Hepatocyte (in vitro differentiated cells): ENCODE measurements around the gene BCOR. TPM values are rescaled to one million over a fixed set of nuclear protein-coding genes. Genes with fewer than 3 reads are reported as not detected.

ENCODE experiments used
- DNase-seq: peaks from one replicate; pipeline ENCODE4 v3.0.0-alpha.2; 2016; ENCODE audit warnings: low spot score
- H2AFZ ChIP-seq: fragments of 200-600 bp; sonication (generic); 2 replicates; pipeline ENCODE4 v1.6.0; 2016; ENCODE audit warnings: antibody characterized with exemption, mild to moderate bottlenecking
- H3K27ac ChIP-seq: fragments of 200-600 bp; sonication (generic); 2 replicates; pipeline ENCODE4 v1.5.1; 2016; ENCODE audit warnings: mild to moderate bottlenecking
- H3K27me3 ChIP-seq: fragments of 200-600 bp; sonication (generic); 2 replicates; pipeline ENCODE4 v1.6.1; 2016
- H3K36me3 ChIP-seq: fragments of 200-600 bp; sonication (generic); replicated peaks from 2 replicates; pipeline ENCODE4 v1.5.1; 2016; ENCODE audit warnings: low read depth; ENCODE audit not compliant: insufficient read depth
- H3K4me1 ChIP-seq: fragments of 200-600 bp; sonication (generic); 2 replicates; pipeline ENCODE4 v1.5.1; 2016; ENCODE audit warnings: mild to moderate bottlenecking, moderate library complexity; ENCODE audit not compliant: insufficient read depth
- H3K4me2 ChIP-seq: fragments of 200-600 bp; sonication (generic); 2 replicates; pipeline ENCODE4 v1.6.0; 2016
- H3K4me3 ChIP-seq: fragments of 200-600 bp; sonication (generic); 2 replicates; pipeline ENCODE4 v1.5.1; 2016; ENCODE audit warnings: mild to moderate bottlenecking
- H3K79me2 ChIP-seq: fragments of 200-600 bp; sonication (generic); 2 replicates; pipeline ENCODE4 v1.6.0; 2017; ENCODE audit warnings: mild to moderate bottlenecking
- H3K9me2 ChIP-seq: fragments of 200-600 bp; sonication (generic); replicated peaks from 2 replicates; pipeline ENCODE4 v1.6.0; 2017; ENCODE audit warnings: mild to moderate bottlenecking; ENCODE audit not compliant: insufficient read depth
- H3K9me3 ChIP-seq: fragments of 200-600 bp; sonication (generic); 2 replicates; pipeline ENCODE4 v1.5.1; 2016; ENCODE audit warnings: low read depth, mild to moderate bottlenecking
- H4K20me1 ChIP-seq: fragments of 200-600 bp; sonication (generic); 2 replicates; pipeline ENCODE4 v1.6.0; 2016; ENCODE audit warnings: mild to moderate bottlenecking; ENCODE audit not compliant: insufficient read depth, poor library complexity, severe bottlenecking
- CTCF ChIP-seq: fragments of 200-600 bp; sonication (generic); IDR thresholded peaks from 2 replicates; pipeline ENCODE4 v1.5.1; 2016; ENCODE audit warnings: antibody characterized with exemption, mild to moderate bottlenecking; ENCODE audit not compliant: poor library complexity
- EZH2 ChIP-seq: fragments of 200-600 bp; sonication (generic); IDR thresholded peaks from 2 replicates; pipeline ENCODE4 v1.6.1; 2016; ENCODE audit warnings: antibody characterized with exemption, mild to moderate bottlenecking, borderline replicate concordance
- EZH2phosphoT487 ChIP-seq: fragments of 200-600 bp; sonication (generic); IDR thresholded peaks from one replicate; pipeline ENCODE4 v1.6.1; 2018; ENCODE audit warnings: antibody characterized with exemption, mild to moderate bottlenecking, low read depth, moderate library complexity; ENCODE audit not compliant: unreplicated experiment, severe bottlenecking
- WGBS: methylation state at CpG from one replicate; pipeline ENCODE4 v1.1.6; 2016; ENCODE audit warnings: low lambda C conversion rate; ENCODE audit errors: missing lambda C conversion rate; 5-methylcytosine and 5-hydroxymethylcytosine counted together
- polyA plus RNA-seq: library from polyadenylated mRNA; unstranded; fragments of >200 nt; fragmentation: Nextera tagmentation; extraction: Ambion mirVana; gene quantifications from 2 replicates; pipeline ENCODE4 v1.2.1, GENCODE V29; 2016
- total RNA-seq: library from RNA; depleted of rRNA; stranded (reverse); fragments of >200 nt; gene quantifications from 2 replicates; pipeline ENCODE4 v1.2.3, GENCODE V29; 2014

BCOR gene
- total and polyA plus RNA-seq, 2 experiments from 2014 or later, result 13.6 to 22.9 TPM

GRCh38 chrX:40047485-40047884, 50.3 kb downstream of the BCOR start:
- Histone ChIP-seq H3K4me1 (no peaks in the 10 kb centered on the region), H3K36me3 (peaks cover 10% of the 10 kb centered on the region), H4K20me1 (no peaks in the 10 kb centered on the region), H3K79me2 (no peaks in the 10 kb centered on the region), H3K27me3 (no peaks in the 10 kb centered on the region), H3K27ac (no peak overlapping the region), H3K9me2 (no peaks in the 10 kb centered on the region), H2AFZ (no peak overlapping the region), H3K4me2 (no peak overlapping the region), H3K4me3 (no peak overlapping the region), H3K9me3 (peaks cover 16% of the 10 kb centered on the region)
- TF ChIP-seq EZH2phosphoT487, result no peak
- TF ChIP-seq EZH2, result no peak
- TF ChIP-seq CTCF, result no peak
- DNase-seq, result no peak

DNA sequence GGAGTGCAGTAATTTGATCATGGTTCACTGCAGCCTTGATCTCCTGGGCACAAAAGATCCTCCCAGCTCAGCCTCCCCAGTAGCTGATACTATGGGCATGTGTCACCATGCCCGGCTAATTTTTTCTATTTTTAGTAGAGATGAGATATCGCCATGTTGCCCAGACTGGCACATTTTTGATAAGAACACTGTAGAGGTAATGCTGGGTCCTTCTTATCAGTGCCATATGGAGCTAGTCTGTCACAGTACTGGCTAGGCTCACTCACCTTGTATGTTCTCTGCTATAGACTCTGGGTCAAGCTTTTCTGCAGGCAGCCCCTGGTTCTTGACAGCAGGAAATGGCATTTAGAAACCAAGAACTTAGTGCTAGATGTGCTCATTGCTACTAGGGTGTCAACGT, 53.9 kb downstream of the BCOR start:
- no peak for TF ChIP-seq EZH2
- TF ChIP-seq EZH2phosphoT487, result no peak
- no peak for TF ChIP-seq CTCF
- peaks cover under 1% of the 10 kb centered on the region for H3K36me3 ChIP-seq
- no peaks in the 10 kb centered on the region for H3K27me3 ChIP-seq
- no peaks in the 10 kb centered on the region for H3K79me2 ChIP-seq
- no peaks in the 10 kb centered on the region for H4K20me1 ChIP-seq
- peaks cover 5% of the 10 kb centered on the region for H3K9me3 ChIP-seq
- H3K4me2 ChIP-seq, result no peak overlapping the region
- no peak for DNase-seq
- no peak overlapping the region for H3K4me3 ChIP-seq
- no peak overlapping the region for H3K27ac ChIP-seq
- no peak overlapping the region for H2AFZ ChIP-seq
- H3K4me1 ChIP-seq, result no peaks in the 10 kb centered on the region
- no peaks in the 10 kb centered on the region for H3K9me2 ChIP-seq
- WGBS, result 82% methylated on average over 3 of the region's 3 CpGs

DNA sequence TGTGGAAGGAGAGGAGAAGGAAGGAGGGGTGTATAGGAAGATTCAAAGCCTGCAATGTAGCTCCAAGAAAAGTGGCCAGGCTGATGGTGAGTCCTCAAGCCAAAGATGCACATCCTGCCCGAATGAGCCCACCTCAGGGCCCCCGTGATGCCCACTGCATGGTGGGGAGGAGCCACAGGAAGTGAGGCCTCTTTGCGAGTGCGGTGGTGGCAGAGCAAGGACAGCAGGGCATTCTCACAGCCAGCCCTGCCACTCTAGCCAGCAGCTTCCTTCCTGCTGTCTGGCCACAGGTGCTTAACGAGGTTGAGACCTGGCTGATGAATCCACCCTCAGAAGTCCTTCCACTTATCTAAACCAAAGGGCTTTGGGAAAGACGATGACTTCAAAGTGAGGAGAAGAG, 55.8 kb downstream of the BCOR start:
- Histone ChIP-seq H3K4me2 (no peak overlapping the region), H3K79me2 (no peaks in the 10 kb centered on the region), H2AFZ (no peak overlapping the region), H3K36me3 (no peaks in the 10 kb centered on the region), H3K4me1 (no peaks in the 10 kb centered on the region), H3K4me3 (no peak overlapping the region), H3K9me2 (no peaks in the 10 kb centered on the region), H3K27ac (no peak overlapping the region), H3K27me3 (no peaks in the 10 kb centered on the region), H3K9me3 (no peaks in the 10 kb centered on the region), H4K20me1 (no peaks in the 10 kb centered on the region)
- WGBS, result 64% methylated on average over 6 of the region's 6 CpGs
- DNase-seq, result no peak
- TF ChIP-seq EZH2, result no peak
- no peak for TF ChIP-seq CTCF
- no peak for TF ChIP-seq EZH2phosphoT487
